ENCODE results near the gene TTC14. TPM values are rescaled to one million over a fixed set of nuclear protein-coding genes. Genes with fewer than 3 reads are reported as not detected.
"Not testable (repeated sequence)": the region's sequence is repeated elsewhere in the genome, so short reads cannot be mapped to it uniquely, and the experiment has no call there.

The TTC14 gene
- polyA plus RNA-seq (ENCODE audit: insufficient read length in 3 of 3) = 100 to 1,000 TPM; 108 to 128 (median 125) TPM

- peak; percentile 72 to 83 (median 78) for DNase-seq (ENCODE audit: low read depth in 3 of 3, low spot score in 2 of 3)
Measured at GRCh38 chr3:180601688-180602666, at the start of gene TTC14. Gene TTC14 (plus strand): TSS chr3:180602163. CDS start chr3:180602262, 99 bp downstream.

- no peak for DNase-seq (ENCODE audit: low read depth in 3 of 3, low spot score in 2 of 3)
Measured at GRCh38 chr3:180563406-180563805, 38.6 kb upstream of the TTC14 start.

GRCh38 chr3:180564676-180565075, 37.3 kb upstream of the TTC14 start:
- no peak for DNase-seq (ENCODE audit: low read depth in 3 of 3, low spot score in 2 of 3)

GRCh38 chr3:180570238-180570637, 31.7 kb upstream of the TTC14 start:
- no peak for DNase-seq (ENCODE audit: low read depth in 3 of 3, low spot score in 2 of 3)

GRCh38 chr3:180571831-180572598, 29.9 kb upstream of the TTC14 start:
- DNase-seq (ENCODE audit: low read depth in 3 of 3, low spot score in 2 of 3) = no peak

GRCh38 chr3:180575571-180575970, 26.4 kb upstream of the TTC14 start:
- DNase-seq (ENCODE audit: low read depth in 3 of 3, low spot score in 2 of 3) = no peak

GRCh38 chr3:180580934-180581333, 21.0 kb upstream of the TTC14 start:
- DNase-seq (ENCODE audit: low read depth in 3 of 3, low spot score in 2 of 3) = no peak

- DNase-seq (ENCODE audit: low read depth in 3 of 3, low spot score in 2 of 3) = no peak
Measured at GRCh38 chr3:180590396-180590795, 11.6 kb upstream of the TTC14 start.

GRCh38 chr3:180593631-180594030, 8.3 kb upstream of the TTC14 start:
- DNase-seq (ENCODE audit: low read depth in 3 of 3, low spot score in 2 of 3) = not testable (repeated sequence)

- no peak for DNase-seq (ENCODE audit: low read depth in 3 of 3, low spot score in 2 of 3)
Measured at GRCh38 chr3:180594631-180595558, 7.1 kb upstream of the TTC14 start.

- DNase-seq (ENCODE audit: low read depth in 3 of 3, low spot score in 2 of 3) = no peak
Measured at GRCh38 chr3:180595559-180595935, 6.4 kb upstream of the TTC14 start.

GRCh38 chr3:180600473-180600872, 1.5 kb upstream of the TTC14 start:
- no peak for DNase-seq (ENCODE audit: low read depth in 3 of 3, low spot score in 2 of 3)

- no peak for DNase-seq (ENCODE audit: low read depth in 3 of 3, low spot score in 2 of 3)
Measured at GRCh38 chr3:180611006-180611405, 9.0 kb downstream of the TTC14 start.

GRCh38 chr3:180612364-180612763, 10.4 kb downstream of the TTC14 start:
- no peak for DNase-seq (ENCODE audit: low read depth in 3 of 3, low spot score in 2 of 3)

GRCh38 chr3:180615954-180616353, 14.0 kb downstream of the TTC14 start:
- DNase-seq (ENCODE audit: low read depth in 3 of 3, low spot score in 2 of 3) = no peak

GRCh38 chr3:180617049-180617448, 15.1 kb downstream of the TTC14 start:
- DNase-seq (ENCODE audit: low read depth in 3 of 3, low spot score in 2 of 3) = no peak

- not testable (repeated sequence) for DNase-seq (ENCODE audit: low read depth in 3 of 3, low spot score in 2 of 3)
Measured at GRCh38 chr3:180618563-180618962, 16.6 kb downstream of the TTC14 start.

GRCh38 chr3:180619723-180620122, 17.8 kb downstream of the TTC14 start:
- DNase-seq (ENCODE audit: low read depth in 3 of 3, low spot score in 2 of 3) = no peak

GRCh38 chr3:180624714-180625113, 22.8 kb downstream of the TTC14 start:
- DNase-seq (ENCODE audit: low read depth in 3 of 3, low spot score in 2 of 3) = no peak

- DNase-seq (ENCODE audit: low read depth in 3 of 3, low spot score in 2 of 3) = no peak
Measured at GRCh38 chr3:180626844-180627243, 24.9 kb downstream of the TTC14 start.
